ENCODE measurements around the gene SPACA6.

The SPACA6 gene

GRCh38 chr19:51739466-51740213 lies 46.5 kb downstream of the SPACA6 start:
- no peak for DNase-seq

GRCh38 chr19:51740356-51740755 lies 47.2 kb downstream of the SPACA6 start:
- no peak for DNase-seq

GRCh38 chr19:51742789-51743188 lies 49.7 kb downstream of the SPACA6 start:
- DNase-seq, result no peak

GRCh38 chr19:51743405-51743804 lies 50.3 kb downstream of the SPACA6 start:
- DNase-seq, result no peak

- DNase-seq, result no peak
Measured at GRCh38 chr19:51746731-51747130, 53.6 kb downstream of the SPACA6 start.

- no peak for DNase-seq
Measured at GRCh38 chr19:51749979-51750378, 56.8 kb downstream of the SPACA6 start.

GRCh38 chr19:51750400-51751094 lies 57.4 kb downstream of the SPACA6 start:
- DNase-seq, result no peak

- peak in 1 of 2 donors; percentile 58 for DNase-seq
Measured at GRCh38 chr19:51751655-51752054, 58.5 kb downstream of the SPACA6 start, which contains the start of gene FPR1. FPR1 (minus strand) TSS chr19:51751878; CDS start chr19:51746994, 4,884 bp downstream.

GRCh38 chr19:51754109-51754508 lies 61.0 kb downstream of the SPACA6 start:
- no peak for DNase-seq

GRCh38 chr19:51754770-51755169 lies 61.6 kb downstream of the SPACA6 start:
- no peak for DNase-seq
